NCI-H2107 (cell line): ENCODE measurements around the gene MRPS23.

Experiments used
- DNase-seq: peaks from one replicate; lab custom pipeline; 2025; lab: John Stamatoyannopoulos, UW

MRPS23 gene

DNA sequence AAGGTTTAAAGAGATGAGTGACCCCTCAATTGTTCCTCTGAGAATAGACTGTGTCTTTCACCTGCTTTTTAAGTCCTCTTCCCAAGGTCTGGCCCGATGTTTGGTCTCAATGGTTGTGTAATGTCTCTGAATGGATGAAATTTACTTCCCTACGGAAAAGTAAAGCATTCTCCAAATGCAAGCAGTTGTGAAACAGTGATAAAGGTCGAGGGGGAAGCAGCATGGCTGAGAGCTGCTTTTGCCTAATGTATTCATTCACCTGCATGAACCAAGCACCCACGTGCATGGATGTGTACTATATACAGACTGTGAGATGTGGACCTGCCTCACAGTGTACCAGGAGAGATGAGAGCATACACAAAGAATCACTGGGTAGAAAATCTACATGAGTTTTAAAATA, 11.4 kb downstream of the MRPS23 start:
- DNase-seq: no peak

DNA sequence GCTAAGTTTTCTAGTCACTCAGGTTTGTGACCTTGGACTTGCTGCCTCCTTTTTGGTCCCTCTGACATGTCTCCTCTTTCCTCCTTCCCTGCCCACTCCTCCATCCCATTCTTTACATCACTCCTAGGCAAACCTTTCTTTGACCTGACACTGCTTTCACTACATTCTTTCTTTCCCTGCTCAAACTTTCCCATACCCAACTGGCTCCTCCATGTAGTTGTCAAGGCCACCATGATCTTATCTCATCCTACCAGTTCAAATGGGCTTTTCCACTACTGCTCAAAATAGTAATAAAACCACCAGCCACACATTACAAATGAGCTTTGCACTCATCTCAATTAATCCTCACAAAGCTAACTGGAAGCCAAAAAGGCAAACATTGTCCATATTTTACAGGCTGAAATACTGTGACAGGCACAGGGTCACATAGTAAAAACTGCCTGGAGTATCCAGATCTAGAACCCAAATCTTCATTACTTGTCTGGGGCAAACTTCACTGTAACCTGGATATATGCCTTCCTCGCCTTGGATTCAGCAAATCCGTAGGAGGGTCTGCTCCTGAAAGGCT, 14.4 kb downstream of the MRPS23 start:
- DNase-seq: no peak

DNA sequence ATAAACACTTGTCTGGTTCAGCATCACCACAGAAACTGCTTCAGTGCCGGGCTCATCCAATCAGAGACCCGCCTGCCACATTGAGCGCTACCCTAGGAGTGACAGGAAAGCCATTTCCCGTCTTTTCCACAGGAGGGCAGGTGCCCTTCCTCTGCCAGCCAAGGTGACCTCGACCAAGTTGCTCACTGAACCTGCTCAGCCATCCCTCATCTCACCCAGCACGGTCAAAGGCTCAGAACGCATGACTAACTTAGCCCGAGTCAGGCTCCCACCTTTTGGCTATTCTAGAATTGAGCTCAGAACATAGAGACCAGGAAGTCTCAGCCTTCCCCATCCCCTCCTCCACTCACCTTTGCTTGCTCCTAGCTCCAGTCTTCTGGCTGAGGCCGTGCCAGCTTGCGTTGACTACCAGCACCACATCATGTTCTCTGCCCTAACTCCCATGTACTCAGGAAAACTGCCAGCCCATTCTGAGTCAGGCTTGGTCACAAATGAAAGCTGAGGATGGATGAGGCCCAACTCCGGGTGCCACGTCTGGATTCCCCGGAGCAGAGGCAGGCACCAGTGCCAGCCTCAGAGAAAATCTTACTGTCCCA, 15.6 kb downstream of the MRPS23 start:
- DNase-seq: peak; percentile 44

DNA sequence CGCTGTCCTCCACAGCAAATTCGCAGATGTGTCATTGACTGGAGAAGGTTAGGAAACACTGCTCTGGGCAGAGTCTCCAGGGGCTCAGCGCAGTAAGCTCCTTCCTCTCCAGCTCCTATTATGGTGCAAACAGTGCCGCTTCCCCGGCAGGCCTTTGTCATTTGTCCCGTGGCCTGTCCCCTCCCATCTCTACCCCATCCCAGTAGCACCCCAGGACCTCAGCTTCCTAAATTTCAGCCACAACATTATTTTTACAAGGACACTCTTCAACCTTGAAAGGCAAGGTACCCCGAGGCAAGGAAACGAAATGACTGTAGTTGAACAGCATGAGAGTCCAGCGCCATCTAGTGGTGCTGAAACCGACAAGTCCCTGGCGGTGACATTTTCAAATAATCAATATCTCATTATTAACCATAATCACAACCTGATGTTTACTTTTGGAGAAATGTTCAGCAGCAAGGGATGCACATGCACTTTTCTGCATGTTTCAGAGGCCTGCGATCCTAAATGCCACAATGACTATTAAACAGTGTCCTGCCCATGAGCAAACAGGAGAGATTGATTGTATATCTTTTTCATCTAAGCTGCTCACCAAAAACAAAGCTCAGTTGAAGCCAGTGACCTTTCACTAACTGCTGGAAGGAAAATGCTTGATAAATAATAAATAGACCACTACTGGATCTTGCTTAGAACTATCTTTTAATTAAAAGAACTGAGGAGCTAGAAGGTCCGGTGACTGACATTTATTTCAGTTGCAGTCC, 16.5 kb downstream of the MRPS23 start:
- DNase-seq: peak; percentile 65

DNA sequence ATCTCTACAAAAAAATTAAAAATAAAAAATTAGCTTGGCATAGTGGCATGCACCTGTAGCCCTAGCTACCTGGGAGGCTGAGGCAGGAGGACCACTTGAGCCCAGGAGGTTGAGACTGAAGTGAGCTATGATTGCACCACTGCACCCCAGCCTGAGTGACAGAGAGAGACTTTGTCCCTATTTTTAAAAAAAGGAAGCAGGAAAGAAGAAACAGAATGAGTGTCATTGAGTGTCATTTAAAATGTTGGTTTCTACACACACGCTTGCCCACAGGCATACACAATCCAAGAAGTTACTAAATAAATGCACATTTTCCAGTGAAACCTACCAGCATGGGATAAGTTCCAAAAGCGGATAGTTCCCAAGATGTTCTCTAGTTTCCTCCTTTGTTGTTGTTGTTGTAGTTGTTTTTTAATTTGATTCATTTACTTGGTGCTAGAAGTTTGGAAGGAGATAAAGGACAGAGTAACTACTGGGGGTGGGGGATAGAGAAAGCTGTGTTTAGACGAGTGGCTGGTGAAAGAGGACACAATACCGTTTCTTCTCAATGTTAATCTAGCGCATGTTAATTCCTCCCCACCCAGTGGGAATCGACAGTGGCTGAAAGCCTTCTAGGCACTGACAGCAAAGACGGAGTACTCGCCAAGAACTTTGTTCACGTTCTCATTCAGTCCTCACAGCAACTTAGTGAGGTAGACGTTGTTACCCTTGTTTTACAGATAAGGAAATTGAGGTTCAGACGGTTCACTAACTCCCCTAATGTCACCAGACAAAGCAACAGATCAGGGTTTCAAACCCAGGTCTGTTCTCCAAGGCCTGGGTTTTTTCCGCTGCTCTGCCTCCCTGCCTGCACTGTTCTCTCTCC, 17.3 kb downstream of the MRPS23 start:
- no peak for DNase-seq

DNA sequence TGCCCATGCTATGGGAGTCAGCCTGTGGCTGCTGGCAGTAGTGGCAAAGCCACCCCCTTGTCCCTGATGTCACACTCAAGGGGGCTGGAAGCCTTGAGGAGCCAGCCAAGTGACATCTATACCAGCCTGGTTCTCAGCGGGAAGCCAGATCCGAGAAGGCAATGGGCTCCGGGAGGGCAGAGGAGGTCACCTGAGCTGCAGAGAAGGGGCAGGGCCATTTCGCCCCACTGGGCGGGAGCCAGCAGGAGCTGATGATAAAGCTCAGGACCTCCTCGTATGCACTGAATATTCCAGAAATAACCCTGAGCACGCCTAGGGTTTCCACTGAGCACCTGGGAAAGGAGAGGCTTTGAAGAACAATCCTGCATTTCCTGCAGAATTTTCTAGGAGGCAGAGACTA, 19.0 kb downstream of the MRPS23 start:
- no peak for DNase-seq

DNA sequence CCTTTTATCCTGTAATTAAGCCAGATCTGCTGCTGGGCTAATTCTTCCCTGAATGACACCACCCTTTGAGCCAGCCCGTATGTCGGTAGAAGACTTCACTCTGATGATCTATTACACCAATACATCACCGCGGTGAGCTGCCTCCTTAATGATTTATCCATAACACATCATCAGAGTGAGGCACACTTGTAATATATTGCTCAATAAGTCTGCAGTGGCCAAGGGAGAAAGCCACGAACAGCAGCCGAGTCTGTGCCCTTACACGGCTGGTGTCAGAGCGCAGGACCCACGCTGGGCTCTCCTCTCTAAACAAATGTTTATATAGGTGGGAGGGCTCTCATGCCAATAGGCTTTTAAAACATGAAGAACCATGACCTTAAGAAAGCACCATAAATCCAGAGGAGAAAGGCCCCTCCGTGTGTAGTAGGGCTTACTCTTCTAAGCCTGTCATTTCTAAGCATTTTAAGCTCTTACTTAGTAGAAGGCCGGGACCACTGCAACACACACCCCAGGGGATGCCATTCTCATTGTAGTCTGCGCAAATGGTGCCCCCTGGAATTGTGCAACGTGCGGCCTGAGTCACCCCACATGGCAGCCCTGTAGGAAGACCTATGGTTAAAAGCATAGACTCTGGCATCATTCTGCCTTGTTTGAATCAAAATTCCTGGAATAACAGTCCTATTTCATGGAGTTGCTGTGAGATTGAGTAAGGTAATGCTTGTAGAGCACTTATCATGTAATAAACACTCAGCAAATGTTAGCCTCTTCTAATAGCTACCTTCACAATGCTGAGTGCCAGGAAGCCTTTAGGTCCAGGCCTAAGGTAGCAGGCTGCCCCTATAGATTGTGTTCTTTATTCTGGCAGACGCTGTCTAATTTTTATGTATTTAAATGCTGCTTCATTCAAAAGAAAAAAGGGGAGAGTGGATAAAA, 26.1 kb downstream of the MRPS23 start:
- no peak for DNase-seq

DNA sequence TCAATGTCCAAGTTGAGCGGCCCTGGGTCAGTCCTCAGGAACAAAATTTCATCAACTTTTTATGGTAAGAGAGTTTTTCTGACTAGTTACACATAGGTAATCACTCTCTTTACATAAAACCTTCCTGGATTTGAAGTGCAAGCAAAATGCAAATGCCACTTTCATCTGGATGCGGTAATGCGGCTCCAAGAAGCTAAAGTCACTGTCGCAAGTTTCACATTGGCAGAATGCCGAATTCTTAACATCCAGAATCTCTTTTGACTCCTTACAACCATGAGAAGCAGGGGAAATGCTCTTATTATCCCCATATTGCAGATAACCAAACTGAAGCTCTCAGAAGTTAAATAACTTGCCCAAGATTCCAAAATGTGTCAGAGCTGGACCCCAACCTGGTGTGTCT, 30.0 kb downstream of the MRPS23 start:
- DNase-seq: no peak

DNA sequence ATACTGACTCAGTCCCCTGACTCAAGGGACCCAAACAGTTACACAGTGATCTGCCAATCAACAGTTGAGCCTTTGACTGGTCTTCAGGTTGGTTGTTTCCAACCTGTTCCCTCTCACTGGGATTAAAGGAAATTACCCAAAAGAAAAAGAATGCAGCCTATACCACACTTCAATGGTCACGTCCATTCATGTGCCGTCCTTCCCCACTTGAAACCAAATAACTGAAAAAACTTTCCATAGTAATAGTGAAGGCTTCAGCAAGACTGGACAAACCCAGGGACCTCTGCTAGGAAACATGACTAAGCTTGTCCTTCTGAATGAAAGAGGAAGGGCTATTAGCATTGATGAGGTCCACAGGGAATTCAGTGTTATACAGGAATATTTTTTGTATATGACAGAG, 30.6 kb downstream of the MRPS23 start:
- no peak for DNase-seq

DNA sequence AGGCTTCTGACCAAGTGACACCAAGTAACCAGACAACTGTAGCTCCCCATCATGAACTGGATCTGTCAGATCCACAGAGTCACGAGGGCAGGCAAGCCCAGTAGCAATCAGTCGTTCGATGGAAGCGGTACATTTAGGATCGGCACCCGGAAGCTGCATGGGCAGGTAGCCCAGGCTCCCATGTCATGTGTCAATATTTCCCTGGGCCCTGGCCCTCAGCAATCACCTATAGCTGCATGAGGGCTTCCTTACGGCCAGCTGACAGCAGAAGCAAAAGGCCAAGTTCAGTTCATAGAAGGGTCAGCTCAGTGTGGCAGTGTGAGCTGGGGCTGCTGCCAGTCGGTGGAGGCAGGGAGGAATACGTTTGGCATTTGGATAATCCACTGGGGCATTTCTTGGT, 31.8 kb downstream of the MRPS23 start:
- DNase-seq: no peak

DNA sequence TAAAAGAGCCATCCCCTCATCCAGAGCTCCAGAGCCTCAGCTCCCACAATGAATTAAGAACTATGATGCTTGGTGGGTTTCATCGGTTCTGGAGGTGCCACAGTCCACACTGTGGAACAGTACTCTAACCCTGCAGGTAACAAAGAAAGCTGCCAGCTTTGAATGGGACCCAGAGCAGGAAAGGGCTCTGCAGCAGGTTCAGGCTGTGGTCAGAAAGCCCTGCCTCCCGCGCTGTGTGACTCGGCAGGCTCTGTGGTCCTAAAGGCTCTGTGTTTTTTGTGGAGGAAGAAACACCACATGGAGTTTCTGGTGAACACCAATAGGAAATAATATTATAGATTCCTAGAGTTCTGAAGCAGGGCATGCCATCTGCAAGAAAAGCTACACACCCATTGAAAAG, 32.5 kb downstream of the MRPS23 start:
- DNase-seq: no peak

DNA sequence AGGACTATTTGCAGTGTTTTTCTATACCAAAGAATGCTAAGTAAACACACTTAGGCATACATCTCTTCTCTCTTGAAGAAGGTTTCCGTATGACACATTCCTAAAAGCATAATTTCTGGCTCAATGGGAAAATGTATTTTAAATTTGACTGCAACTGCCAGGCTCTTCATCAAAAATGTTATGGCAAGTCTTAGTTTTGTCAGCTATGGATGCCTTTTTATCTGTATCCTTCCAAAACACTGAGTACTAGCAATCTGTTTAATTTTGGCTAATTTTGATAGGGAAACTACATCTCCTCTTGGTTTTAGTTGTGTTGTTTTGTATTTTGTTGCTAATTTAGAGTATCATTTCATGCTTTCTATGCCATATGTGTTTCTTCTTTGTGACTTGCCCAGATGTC, 35.4 kb downstream of the MRPS23 start:
- DNase-seq: no peak

DNA sequence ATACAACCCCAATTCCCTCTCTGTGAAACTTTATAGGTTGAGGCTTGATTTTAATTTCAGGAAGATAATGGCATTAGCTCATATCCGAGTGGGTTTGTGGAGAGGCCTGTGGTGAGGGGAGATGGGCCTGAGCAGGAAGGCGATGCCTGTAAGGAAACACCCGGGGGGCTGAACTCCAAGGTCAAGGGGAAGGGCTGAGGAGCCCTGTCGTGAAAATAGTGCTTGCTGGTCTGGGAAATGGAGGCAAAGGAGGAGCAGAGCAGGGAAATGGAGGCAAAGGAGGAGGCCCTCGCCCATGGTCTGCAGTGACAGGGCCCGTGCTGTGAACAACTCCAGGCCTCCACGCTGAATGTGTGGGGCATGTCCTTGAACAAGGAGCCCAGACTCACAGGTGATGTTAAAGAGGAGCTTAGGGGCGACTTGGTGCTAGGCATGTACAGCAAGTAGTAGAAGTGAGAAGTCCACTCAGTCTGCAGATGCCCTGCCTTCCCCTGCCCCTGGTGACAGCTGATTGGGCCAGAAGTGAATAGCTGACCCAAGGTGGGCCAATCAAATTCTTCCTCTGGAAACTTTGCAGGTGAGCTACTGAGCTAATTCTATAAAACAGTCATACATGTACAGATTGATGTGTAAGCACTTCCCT, 38.1 kb downstream of the MRPS23 start:
- DNase-seq: no peak

DNA sequence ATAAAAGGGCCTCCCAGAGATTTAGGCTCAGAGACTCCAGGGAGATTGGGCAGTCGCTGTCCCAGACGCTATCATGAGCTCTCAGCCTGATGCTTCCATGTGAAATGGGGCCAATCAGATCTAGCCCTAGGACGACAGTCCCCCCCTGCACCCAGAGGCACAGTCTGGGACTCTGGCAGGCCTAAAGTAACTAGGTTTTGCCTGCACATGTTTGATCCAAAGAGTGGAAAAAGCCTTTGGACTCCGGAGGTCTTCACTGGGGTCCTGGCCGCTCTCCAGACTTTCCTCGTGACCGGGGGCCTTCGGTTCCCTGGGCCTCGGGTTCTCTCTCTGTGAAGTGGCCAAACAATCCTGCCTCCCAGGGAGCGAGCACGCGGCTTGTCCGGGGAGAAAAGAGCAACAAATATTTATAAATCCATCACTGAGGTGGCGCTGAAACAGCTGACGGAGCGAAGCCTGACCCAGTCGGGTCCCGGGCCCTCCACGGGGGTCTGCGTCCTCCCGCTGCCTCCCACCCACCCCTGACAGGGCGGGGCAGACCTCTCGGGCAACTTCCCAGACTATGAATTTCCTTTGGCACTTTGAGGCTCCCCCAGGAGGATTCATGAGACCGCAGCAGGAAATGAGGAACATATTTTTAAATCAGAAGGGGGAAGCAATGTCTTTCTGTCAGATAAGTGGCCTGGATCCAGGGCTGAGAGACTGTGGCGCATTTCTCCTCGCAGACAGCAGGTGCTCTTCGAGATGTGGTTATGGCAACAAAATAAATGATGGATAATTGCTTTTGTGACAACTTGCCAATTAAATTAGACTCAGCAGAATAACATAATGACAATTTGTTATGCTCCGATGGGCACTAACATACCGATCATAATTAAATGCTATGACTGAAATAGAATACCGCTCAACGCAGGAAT, 38.9 kb downstream of the MRPS23 start:
- peak; percentile 78 for DNase-seq

DNA sequence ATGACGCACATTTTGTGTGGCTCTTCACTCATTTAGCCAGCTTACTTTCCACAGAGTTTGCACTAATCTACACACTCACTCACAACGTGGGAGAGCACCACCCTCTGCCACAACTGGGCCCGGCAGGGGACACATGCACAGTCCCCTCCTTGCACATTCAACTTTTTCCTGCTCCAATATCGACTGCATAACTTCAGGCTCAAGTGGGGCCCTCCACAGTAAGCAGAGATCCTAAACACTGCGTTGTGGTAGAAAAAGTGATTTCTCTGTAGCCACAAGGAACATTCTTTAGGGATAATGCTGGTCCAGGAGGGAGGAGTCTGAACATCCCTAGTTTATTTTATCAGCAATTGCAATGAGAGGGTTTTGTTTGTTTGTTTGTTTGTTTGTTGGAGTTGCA, 40.0 kb downstream of the MRPS23 start:
- no peak for DNase-seq

DNA sequence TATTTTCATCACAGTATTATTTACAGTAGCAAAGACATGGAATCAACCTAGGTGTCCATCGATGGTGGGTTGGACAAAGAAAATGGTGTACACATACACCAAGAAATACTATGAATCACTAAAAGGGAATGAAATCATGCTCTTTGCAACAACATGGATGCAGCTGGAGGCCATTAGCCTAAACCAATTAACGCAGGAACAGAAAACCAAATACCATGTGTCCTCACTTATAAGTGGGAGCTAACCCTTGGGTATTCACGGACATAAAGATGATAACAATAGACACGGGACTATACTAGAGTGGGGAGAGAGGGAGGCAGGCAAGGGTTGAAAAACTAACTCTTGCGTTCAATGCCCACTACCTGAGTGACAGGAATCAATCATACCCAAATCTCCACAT, 41.0 kb downstream of the MRPS23 start:
- DNase-seq: no peak

DNA sequence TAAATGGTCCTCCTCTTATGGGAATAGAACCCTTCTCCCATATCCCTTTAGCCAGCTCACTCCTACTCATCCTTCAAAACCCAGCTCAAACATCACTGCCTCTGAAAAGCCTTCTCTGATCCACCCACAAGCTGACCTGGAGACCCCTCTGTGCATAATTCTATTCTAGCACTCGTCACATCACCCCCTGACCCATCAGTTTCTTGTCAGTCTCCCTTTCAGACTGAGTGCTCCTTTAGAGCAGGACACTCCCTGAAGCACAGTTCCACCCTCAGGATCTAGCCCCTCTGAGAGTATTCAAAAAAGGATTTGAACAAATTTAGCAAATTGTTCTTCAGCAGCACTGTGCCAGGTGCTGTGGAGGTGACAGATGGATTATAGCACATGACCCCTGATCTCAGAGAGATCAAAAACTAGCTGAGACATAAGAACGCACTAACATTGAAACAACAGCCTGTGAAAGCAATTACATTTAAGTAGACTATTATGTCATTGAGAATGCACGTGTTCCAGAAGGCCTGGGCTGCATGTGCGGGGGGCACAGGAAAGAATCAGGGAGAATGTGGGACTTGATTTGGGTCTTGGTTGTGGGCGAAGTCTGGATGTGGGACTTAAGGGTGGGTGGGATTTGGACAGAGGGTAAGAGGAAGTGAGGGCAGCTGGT, 43.5 kb downstream of the MRPS23 start:
- DNase-seq: no peak

DNA sequence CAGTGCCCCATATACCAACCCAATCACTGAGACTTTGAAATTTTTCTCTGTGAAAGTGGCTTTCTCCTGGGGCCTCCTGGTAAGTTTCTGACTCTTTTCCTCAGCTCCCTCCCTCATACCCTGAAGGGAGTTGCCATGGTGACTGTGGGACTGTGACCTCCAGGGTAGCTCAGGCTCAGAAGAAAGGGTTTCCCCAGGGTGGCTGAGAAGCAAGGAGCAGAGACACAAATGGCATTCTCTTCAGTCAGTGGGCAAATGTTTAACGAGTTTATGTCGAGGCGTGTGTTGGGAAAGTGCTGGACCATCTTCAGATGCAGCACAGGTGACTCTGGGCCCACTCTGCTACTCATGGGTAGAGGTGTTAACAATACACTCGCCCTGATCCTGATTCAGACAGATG, 46.8 kb downstream of the MRPS23 start:
- DNase-seq: no peak

DNA sequence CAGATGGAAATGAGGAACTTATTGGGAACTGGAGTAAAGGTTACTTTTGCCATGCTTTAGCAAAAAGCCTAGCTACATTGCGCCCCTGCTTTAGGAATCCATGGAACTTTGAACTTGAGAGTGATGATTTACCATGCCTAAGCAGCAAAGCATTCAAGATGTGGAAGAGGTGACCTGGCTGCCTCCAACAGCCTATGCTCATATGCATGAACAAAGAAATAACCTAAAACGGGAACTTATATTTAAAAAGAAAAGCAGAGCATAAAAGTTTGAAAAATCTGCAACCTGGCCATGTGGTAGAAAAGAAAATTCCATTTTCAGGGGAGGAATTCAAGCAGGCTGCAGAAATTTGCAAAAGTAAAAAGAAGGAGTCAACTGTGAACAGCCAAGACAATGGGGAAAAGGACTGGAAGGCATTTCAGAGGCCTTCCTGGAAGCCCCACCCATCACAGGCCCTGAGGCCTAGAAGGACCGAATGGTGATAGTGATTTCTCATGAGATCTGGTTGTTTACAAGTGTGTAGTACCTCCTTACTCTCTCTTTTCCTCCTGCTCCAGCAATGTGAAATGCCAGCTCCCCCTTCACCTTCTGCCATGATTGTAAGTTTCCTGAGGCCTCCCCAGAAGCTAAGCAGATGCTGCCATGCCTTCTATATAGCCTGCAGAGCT, 48.7 kb downstream of the MRPS23 start:
- no peak for DNase-seq
